Activated naive CD4-positive, alpha-beta T cell treated with anti-CD3 and anti-CD28 coated beads, Interleukin-2, amount 50 U/mL, for 16 hours (primary cell): ENCODE measurements around the gene CEP97.
"Not testable (repeated sequence)": the region's sequence is repeated elsewhere in the genome, so short reads cannot be mapped to it uniquely, and the experiment has no call there.

Experiments used
- DNase-seq: peaks from one replicate; pipeline ENCODE4 v3.0.0-alpha.2; 2020

CEP97 gene

GRCh38 chr3:101702726-101703125 lies 21.7 kb upstream of the CEP97 start:
- no peak for DNase-seq

- no peak for DNase-seq
Measured at GRCh38 chr3:101703169-101703568, 21.2 kb upstream of the CEP97 start.

GRCh38 chr3:101704639-101705038 lies 19.8 kb upstream of the CEP97 start:
- not testable (repeated sequence) for DNase-seq

- no peak for DNase-seq
Measured at GRCh38 chr3:101709126-101709525, 15.3 kb upstream of the CEP97 start.

- DNase-seq: no peak
Measured at GRCh38 chr3:101718455-101718854, 6.0 kb upstream of the CEP97 start.

GRCh38 chr3:101719604-101720185 lies 4.7 kb upstream of the CEP97 start:
- DNase-seq: no peak

GRCh38 chr3:101720851-101721840 lies 3.3 kb upstream of the CEP97 start:
- peak; percentile 26 for DNase-seq

GRCh38 chr3:101722394-101723173 lies 1.8 kb upstream of the CEP97 start:
- no peak for DNase-seq

- DNase-seq: peak; percentile 28
Measured at GRCh38 chr3:101725194-101725889, 928 bp downstream of the CEP97 start.

GRCh38 chr3:101725890-101726275 lies 1.5 kb downstream of the CEP97 start:
- DNase-seq: no peak

GRCh38 chr3:101729586-101729985 lies 5.2 kb downstream of the CEP97 start:
- no peak for DNase-seq

- no peak for DNase-seq
Measured at GRCh38 chr3:101730839-101731238, 6.4 kb downstream of the CEP97 start.

GRCh38 chr3:101732240-101732641 lies 7.8 kb downstream of the CEP97 start:
- DNase-seq: no peak

- DNase-seq: no peak
Measured at GRCh38 chr3:101735833-101736232, 11.4 kb downstream of the CEP97 start.

GRCh38 chr3:101741914-101742313 lies 17.5 kb downstream of the CEP97 start:
- not testable (repeated sequence) for DNase-seq

- DNase-seq: no peak
Measured at GRCh38 chr3:101744811-101745210, 20.4 kb downstream of the CEP97 start.

GRCh38 chr3:101745934-101746333 lies 21.5 kb downstream of the CEP97 start:
- DNase-seq: not testable (repeated sequence)

- DNase-seq: not testable (repeated sequence)
Measured at GRCh38 chr3:101753386-101754113, 29.1 kb downstream of the CEP97 start.

- DNase-seq: no peak
Measured at GRCh38 chr3:101758224-101758623, 33.8 kb downstream of the CEP97 start.

GRCh38 chr3:101762041-101762646 lies 37.7 kb downstream of the CEP97 start:
- DNase-seq: no peak

GRCh38 chr3:101777745-101778281 lies 53.4 kb downstream of the CEP97 start:
- not testable (repeated sequence) for DNase-seq
